HepG2 (cell line): ENCODE data around the gene PPM1G. TPM values are rescaled to one million over a fixed set of nuclear protein-coding genes. Genes with fewer than 3 reads are reported as not detected.
A peak's percentile ranks its signal among the peaks of the same experiment; 100 is the strongest.

ENCODE experiments used
- ATAC-seq: fragments of 200-7000 bp; cut with Tn5 transposase; 3 replicates; pipeline ENCODE4 v1.9.1; 2020; ENCODE audit warnings: mild to moderate bottlenecking, moderate library complexity
- BruUV-seq: library from RNA; stranded (reverse); fragments of 400-500 nt; replicated peaks from 2 replicates; lab custom pipeline; 2021; lab: Mats Ljungman, UMichigan
- CTCF ChIA-PET: fragments of 300-600 bp; formaldehyde crosslinking; extraction: SDS; loops from one replicate; lab custom pipeline; 2021; ENCODE audit warnings: low total read pairs, inconsistent platforms, low intra/inter-chr PET ratio; lab: Yijun Ruan, JAX
- POLR2A ChIA-PET: fragments of 350-600 bp; sonication (Branson Sonifier 250); formaldehyde crosslinking; loops from one replicate; lab custom pipeline; 2020; ENCODE audit warnings: antibody characterized with exemption, inconsistent platforms; lab: Yijun Ruan, JAX
- DNase-seq: peaks from one replicate; pipeline ENCODE4 v3.0.0-alpha.2; 2015; ENCODE audit warnings: low spot score
- FAIRE-seq: peaks from 3 replicates; lab custom pipeline; 2011; peaks lifted over from hg19 to GRCh38; lab: Jason Lieb, UNC
- H2AFZ ChIP-seq: one replicate; pipeline ENCODE4 v1.6.1; 2011; ENCODE audit warnings: low read length, inconsistent platforms
- H3K27ac ChIP-seq: fragments of 300-600 bp; 3 replicates; pipeline ENCODE4 v1.8.0; 2011; ENCODE audit warnings: mixed run types, mild to moderate bottlenecking, mixed read lengths, low read length, inconsistent platforms; ENCODE audit not compliant: insufficient read depth; ENCODE audit errors: extremely low read length
- H3K27me3 ChIP-seq, 2 experiments: fragments of 200-600 bp in 1 of 2; 2 replicates in 1 of 2; 3 replicates in 1 of 2; pipeline versions ENCODE4 v1.6.0 to v1.8.0; 2011; ENCODE audit warnings: low read length in 2 of 2, mild to moderate bottlenecking in 2 of 2, moderate library complexity in 2 of 2, inconsistent platforms in 1 of 2; ENCODE audit not compliant: insufficient read depth in 2 of 2, control insufficient read depth in 1 of 2
- H3K36me3 ChIP-seq, 2 experiments: fragments of 200-600 bp in 1 of 2; replicated peaks in 1 of 2; 2 replicates in 1 of 2; 3 replicates in 1 of 2; pipeline versions ENCODE4 v1.5.1 to v1.8.0; 2011; ENCODE audit warnings: low read length in 2 of 2, inconsistent platforms in 1 of 2; ENCODE audit not compliant: insufficient read depth in 2 of 2, control insufficient read depth in 1 of 2
- H3K4me1 ChIP-seq: 2 replicates; pipeline ENCODE4 v1.5.1; 2012; ENCODE audit warnings: low read length, inconsistent platforms; ENCODE audit not compliant: insufficient read depth
- H3K4me2 ChIP-seq: 2 replicates; pipeline ENCODE4 v1.6.0; 2011; ENCODE audit warnings: low read depth, low read length, inconsistent platforms
- H3K4me3 ChIP-seq, 3 experiments: fragments of 200-600 bp in 1 of 3; sonication (generic), shearing (Covaris generic) in 1 of 3; replicated peaks in 1 of 3; 2 replicates each; pipeline ENCODE4 v1.5.1; 2011 to 2016; ENCODE audit warnings: low read length in 3 of 3, inconsistent platforms in 2 of 3, low read depth in 2 of 3, mild to moderate bottlenecking in 2 of 3, control low read depth in 1 of 3, mixed read lengths in 1 of 3; ENCODE audit not compliant: insufficient read depth in 1 of 3
- H3K79me2 ChIP-seq: one replicate; pipeline ENCODE4 v1.6.1; 2011; ENCODE audit warnings: low read length, inconsistent platforms; ENCODE audit not compliant: insufficient read depth
- H3K9ac ChIP-seq: 2 replicates; pipeline ENCODE4 v1.6.0; 2011; ENCODE audit warnings: mild to moderate bottlenecking, low read depth, low read length, inconsistent platforms; ENCODE audit not compliant: insufficient read depth
- H3K9me3 ChIP-seq: 2 replicates; pipeline ENCODE4 v1.5.1; 2012; ENCODE audit warnings: mild to moderate bottlenecking, low read length
- H4K20me1 ChIP-seq: 2 replicates; pipeline ENCODE4 v1.6.0; 2011; ENCODE audit warnings: inconsistent platforms, mild to moderate bottlenecking, low read length, moderate library complexity; ENCODE audit not compliant: insufficient read depth
- ETV5 ChIP-seq: IDR thresholded peaks from 2 replicates; pipeline ENCODE4 v1.6.1; 2018; ENCODE audit warnings: missing biosample characterization, missing genetic modification reagents, inconsistent platforms, borderline replicate concordance
- HNRNPLL ChIP-seq: fragments of 200-400 bp; formaldehyde crosslinking; IDR thresholded peaks from 2 replicates; pipeline ENCODE4 v1.6.1; 2017; ENCODE audit warnings: mild to moderate bottlenecking, low read depth, low read length; ENCODE audit not compliant: poor library complexity, severe bottlenecking
- JUNB ChIP-seq: sonication (generic); formaldehyde crosslinking; IDR thresholded peaks from 2 replicates; pipeline ENCODE4 v1.8.0; 2022; ENCODE audit warnings: missing genetic modification reagents, mild to moderate bottlenecking, borderline replicate concordance
- KAT2B ChIP-seq: fragments of 150-350 bp; IDR thresholded peaks from 2 replicates; pipeline ENCODE4 v1.6.1; 2014; ENCODE audit warnings: low read depth, low read length, borderline replicate concordance
- KDM5B ChIP-seq: sonication (generic); formaldehyde crosslinking; IDR thresholded peaks from 2 replicates; pipeline ENCODE4 v1.4.0; 2020; ENCODE audit warnings: missing genetic modification reagents, mild to moderate bottlenecking, borderline replicate concordance
- KLF11 ChIP-seq: IDR thresholded peaks from 2 replicates; pipeline ENCODE4 v1.6.1; 2016; ENCODE audit warnings: missing compliant biosample characterization
- KLF15 ChIP-seq: sonication (generic); formaldehyde crosslinking; IDR thresholded peaks from 2 replicates; pipeline ENCODE4 v1.8.1; 2023; ENCODE audit warnings: borderline replicate concordance, mild to moderate bottlenecking, inconsistent platforms, missing genetic modification reagents, mixed read lengths
- NFYB ChIP-seq: sonication (generic); formaldehyde crosslinking; IDR thresholded peaks from 2 replicates; pipeline ENCODE4 v1.4.0; 2020; ENCODE audit warnings: missing genetic modification reagents
- PHF5A ChIP-seq: IDR thresholded peaks from one replicate; pipeline ENCODE4 v1.6.1; 2018; ENCODE audit warnings: low read depth, missing genetic modification reagents; ENCODE audit not compliant: unreplicated experiment
- SMAD9 ChIP-seq: sonication (generic); formaldehyde crosslinking; IDR thresholded peaks from 2 replicates; pipeline ENCODE4 v1.5.1; 2020; ENCODE audit warnings: mild to moderate bottlenecking, missing genetic modification reagents
- SNAI1 ChIP-seq: sonication (generic); formaldehyde crosslinking; IDR thresholded peaks from 2 replicates; pipeline ENCODE4 v1.5.0; 2020; ENCODE audit warnings: mild to moderate bottlenecking, missing genetic modification reagents, borderline replicate concordance
- TFAP4 ChIP-seq: sonication (generic); IDR thresholded peaks from 2 replicates; pipeline ENCODE4 v1.6.1; 2016; ENCODE audit warnings: low read depth, borderline replicate concordance
- THYN1 ChIP-seq: sonication (generic); formaldehyde crosslinking; IDR thresholded peaks from 2 replicates; pipeline ENCODE4 v1.8.1; 2023; ENCODE audit warnings: low read depth, mild to moderate bottlenecking, moderate library complexity, missing genetic modification reagents, borderline replicate concordance
- ZBTB2 ChIP-seq: sonication (generic); formaldehyde crosslinking; IDR thresholded peaks from 2 replicates; pipeline ENCODE4 v1.8.0; 2022; ENCODE audit warnings: low read depth, missing genetic modification reagents
- ZNF253 ChIP-seq: sonication (generic); formaldehyde crosslinking; IDR thresholded peaks from 2 replicates; pipeline ENCODE4 v1.8.0; 2022; ENCODE audit warnings: mild to moderate bottlenecking, missing genetic modification reagents, borderline replicate concordance
- ZNF292 ChIP-seq: sonication (generic); formaldehyde crosslinking; IDR thresholded peaks from 2 replicates; pipeline ENCODE4 v1.8.1; 2022; ENCODE audit warnings: mild to moderate bottlenecking, low read depth, missing genetic modification reagents, borderline replicate concordance
- ZNF30 ChIP-seq: sonication (generic); formaldehyde crosslinking; IDR thresholded peaks from 2 replicates; pipeline ENCODE4 v1.5.0; 2020; ENCODE audit warnings: mild to moderate bottlenecking, missing genetic modification reagents
- ZNF44 ChIP-seq: sonication (generic); formaldehyde crosslinking; IDR thresholded peaks from 2 replicates; pipeline ENCODE4 v1.5.1; 2020; ENCODE audit warnings: mild to moderate bottlenecking, missing genetic modification reagents
- ZNF776 ChIP-seq: sonication (generic); formaldehyde crosslinking; IDR thresholded peaks from 2 replicates; pipeline ENCODE4 v1.4.0; 2020; ENCODE audit warnings: mild to moderate bottlenecking, missing genetic modification reagents
- WGBS: methylation state at CpG from one replicate; pipeline ENCODE4 v1.1.6; 2017; ENCODE audit warnings: low lambda C conversion rate; 5-methylcytosine and 5-hydroxymethylcytosine counted together
- in situ Hi-C: cut with HindIII; loops from 2 replicates; pipeline ENCODE4 v1.10.0; 2017; ENCODE audit warnings: low pct_unique_long_range_greater_than_20kb; ENCODE audit not compliant: extremely low pct_ligation_motif_present
- intact Hi-C: fragments of 100-400 bp; cut with micrococcal nuclease; formaldehyde crosslinking; loops from one replicate; pipeline ENCODE4 v1.10.0; 2022; ENCODE audit not compliant: unreplicated experiment
- polyA plus RNA-seq, 8 experiments: library from polyadenylated mRNA; depleted of rRNA in 3 of 8; stranded (reverse) in 7 of 8; unstranded in 1 of 8; fragments of >200 nt; fragmentation: Illumina TruSeq in 4 of 8; extraction: Trizol in 4 of 8; gene quantifications; 2 replicates each; pipeline versions ENCODE4 v1.2.1 to v1.2.3, GENCODE V29; 2011 to 2016; ENCODE audit warnings: low read depth in 4 of 8, missing spikeins in 1 of 8, mixed read lengths in 1 of 8; ENCODE audit not compliant: insufficient read depth in 1 of 8
- total RNA-seq, 5 experiments: library from RNA; depleted of rRNA; stranded (reverse); fragments of >200 nt; fragmentation: Illumina TruSeq; extraction: Trizol; gene quantifications; 2 replicates each; pipeline ENCODE4 v1.2.3, GENCODE V29; 2016; ENCODE audit warnings: low read depth in 1 of 5

Gene PPM1G
- total and polyA plus RNA-seq, 2 of the 13 experiments (the other 11 are each of a cell fraction or from before 2014, with no cell fraction given), result 58.2 to 213 TPM

- TF ChIP-seq TFAP4 (peak; percentile 52; the same call in 1 of the 2 replicates), ZNF292 (CRISPR knock-in tag) (no peak; the same call in 1 of the 2 replicates), ZNF776 (CRISPR knock-in tag) (peak; percentile 40), ZNF253 (CRISPR knock-in tag) (peak; percentile 35; the same call in 1 of the 2 replicates), HNRNPLL (peak; percentile 100), KDM5B (CRISPR knock-in tag) (peak; percentile 70), KLF15 (peak; percentile 34), ETV5 (CRISPR knock-in tag) (peak; percentile 87), SMAD9 (CRISPR knock-in tag) (no peak)
These were observed 52.8 kb downstream of the PPM1G start, which contains the start of gene GTF3C2 (continued) for GRCh38 chr2:27356382-27357181.

GRCh38 chr2:27356056-27356381 lies 53.4 kb downstream of the PPM1G start:
- no peaks in the 10 kb centered on the region for H3K9me3 ChIP-seq
- peaks cover 64% of the 10 kb centered on the region for H3K4me1 ChIP-seq
- no peaks in the 10 kb centered on the region; a peak in 1 of 5 replicates for H3K27me3 ChIP-seq
- peak overlapping the region; percentile 96 for H3K27ac ChIP-seq
- peaks cover 69% of the 10 kb centered on the region for H3K79me2 ChIP-seq
- H3K9ac ChIP-seq, result peak overlapping the region; percentile 99
- WGBS, result 0% methylated on average over 12 of the region's 12 CpGs
- H3K4me3 ChIP-seq, result peak overlapping the region; percentile 72 to 91 (median 75)
- ATAC-seq, result peak; percentile 54
- H3K4me2 ChIP-seq, result peak overlapping the region; percentile 90
- in situ Hi-C loops, result no loop called here
- peaks cover 0 to 1% of the 10 kb centered on the region in 2 experiments; a peak in 1 of 5 replicates for H3K36me3 ChIP-seq
- ChIA-PET CTCF (no interaction called here), POLR2A (interaction anchor here (1.2 to 2.7 kb wide), 15 partner anchors 10 to 305 kb away, joined by 3 to 125 read pairs (median 5); partner anchors contain the start of genes AGBL5, CCDC121, EIF2B4 and GPN1)
- intact Hi-C loops, result loop anchor here (1.0 to 2.0 kb wide), 2 partner anchors 15 to 35 kb away; partner anchors contain the start of genes EIF2B4 and SNX17
- peak; percentile 26 for FAIRE-seq
- no peaks in the 10 kb centered on the region for H4K20me1 ChIP-seq
- BruUV-seq, result TSS peak; percentile 68
- H2AFZ ChIP-seq, result no peak overlapping the region
- DNase-seq, result peak; percentile 80
- TF ChIP-seq NFYB (CRISPR knock-in tag) (peak; percentile 72), ZNF30 (CRISPR knock-in tag) (no peak), SNAI1 (CRISPR knock-in tag) (0 out of 2 replicates have a peak, but pooled peaks have one; percentile 39), PHF5A (CRISPR knock-in tag) (peak; percentile 26), TFAP4 (peak; percentile 48; the same call in 1 of the 2 replicates), ZNF44 (CRISPR knock-in tag) (peak; percentile 82; the same call in 1 of the 2 replicates), JUNB (CRISPR knock-in tag) (no peak), KAT2B (no peak), THYN1 (CRISPR knock-in tag) (no peak), KLF11 (CRISPR knock-in tag) (no peak), ZBTB2 (peak; percentile 1; the same call in 1 of the 2 replicates)
